ENCODE measurements around the gene ERRFI1. TPM values are rescaled to one million over a fixed set of nuclear protein-coding genes. Genes with fewer than 3 reads are reported as not detected.

ERRFI1 gene
- total RNA-seq, 2 donors from 2014 or later: 33.0 to 34.5 TPM

GRCh38 chr1:8065369-8065768, 39.3 kb upstream of the ERRFI1 start:
- Histone ChIP-seq H3K27ac (no peak overlapping the region), H3K4me3 (no peak overlapping the region), H3K4me1 (peaks cover 0 to 8% of the 10 kb centered on the region in 2 donors), H3K9me3 (no peaks in the 10 kb centered on the region), H3K27me3 (no peaks in the 10 kb centered on the region), H3K36me3 (no peaks in the 10 kb centered on the region)
- no peak for TF ChIP-seq CTCF (IDR thresholded peaks at IDR 0.05)
- DNase-seq (ENCODE audit: low spot score): no peak

- Histone ChIP-seq H3K27ac (no peak overlapping the region), H3K9me3 (no peaks in the 10 kb centered on the region), H3K27me3 (no peaks in the 10 kb centered on the region), H3K36me3 (no peaks in the 10 kb centered on the region), H3K4me3 (no peak overlapping the region), H3K4me1 (peaks cover 0 to 8% of the 10 kb centered on the region in 2 donors)
- TF ChIP-seq CTCF (IDR thresholded peaks at IDR 0.05): no peak
- DNase-seq (ENCODE audit: low spot score): no peak
These were observed 37.4 kb upstream of the ERRFI1 start for GRCh38 chr1:8063298-8064036.

- Histone ChIP-seq H3K4me3 (no peak overlapping the region), H3K9me3 (no peaks in the 10 kb centered on the region), H3K36me3 (no peaks in the 10 kb centered on the region), H3K4me1 (peaks cover 0 to 8% of the 10 kb centered on the region in 2 donors), H3K27me3 (no peaks in the 10 kb centered on the region), H3K27ac (no peak overlapping the region)
- TF ChIP-seq CTCF (IDR thresholded peaks at IDR 0.05): no peak
- no peak for DNase-seq (ENCODE audit: low spot score)
These were observed 36.8 kb upstream of the ERRFI1 start for GRCh38 chr1:8062861-8063260.

GRCh38 chr1:8061673-8062386, 35.7 kb upstream of the ERRFI1 start:
- no peak for TF ChIP-seq CTCF (IDR thresholded peaks at IDR 0.05)
- H3K36me3 ChIP-seq: no peaks in the 10 kb centered on the region
- H3K4me1 ChIP-seq: peaks cover 0 to 8% of the 10 kb centered on the region in 2 donors
- no peak for DNase-seq (ENCODE audit: low spot score)
- no peak overlapping the region for H3K4me3 ChIP-seq
- peak overlapping the region; percentile 42 to 61 for H3K27ac ChIP-seq
- no peaks in the 10 kb centered on the region for H3K27me3 ChIP-seq
- no peaks in the 10 kb centered on the region for H3K9me3 ChIP-seq

GRCh38 chr1:8061210-8061609, 35.1 kb upstream of the ERRFI1 start:
- no peaks in the 10 kb centered on the region for H3K9me3 ChIP-seq
- peak overlapping the region; percentile 42 to 61 for H3K27ac ChIP-seq
- H3K4me1 ChIP-seq: peaks cover 0 to 8% of the 10 kb centered on the region in 2 donors
- no peak for TF ChIP-seq CTCF (IDR thresholded peaks at IDR 0.05)
- H3K36me3 ChIP-seq: no peaks in the 10 kb centered on the region
- peak; percentile 66 for DNase-seq (ENCODE audit: low spot score)
- H3K4me3 ChIP-seq: no peak overlapping the region
- no peaks in the 10 kb centered on the region for H3K27me3 ChIP-seq
